Adipose tissue (tissue), 3 donors: ENCODE results near the gene SLC17A4. TPM values are rescaled to one million over a fixed set of nuclear protein-coding genes. Genes with fewer than 3 reads are reported as not detected.

ENCODE experiments used
- H3K27ac ChIP-seq: one replicate; pipeline ENCODE4 v1.5.1; 2013; ENCODE audit warnings: low read depth, low read length
- WGBS, 3 donors: extraction: QIAGEN DNeasy Blood & Tissue Kit; methylation state at CpG; one replicate each; pipeline ENCODE4 v1.1.7; 2013; 5-methylcytosine and 5-hydroxymethylcytosine counted together
- polyA plus RNA-seq, 3 donors: library from polyadenylated mRNA; stranded (reverse); fragments of 200-250 nt; gene quantifications; one replicate each; pipeline ENCODE4 v1.2.3, GENCODE V29; 2013
- donor health status: healthy with polysubstance abuse.
- donor health status: Bipolar disorder and iron deficiency.
- donor health status: healthy.

SLC17A4 gene
- polyA plus RNA-seq: 1 to 10 TPM in 1 of 3 donors, under 1 TPM in 1, not detected in 1; 0.03 to 2.9 TPM

DNA sequence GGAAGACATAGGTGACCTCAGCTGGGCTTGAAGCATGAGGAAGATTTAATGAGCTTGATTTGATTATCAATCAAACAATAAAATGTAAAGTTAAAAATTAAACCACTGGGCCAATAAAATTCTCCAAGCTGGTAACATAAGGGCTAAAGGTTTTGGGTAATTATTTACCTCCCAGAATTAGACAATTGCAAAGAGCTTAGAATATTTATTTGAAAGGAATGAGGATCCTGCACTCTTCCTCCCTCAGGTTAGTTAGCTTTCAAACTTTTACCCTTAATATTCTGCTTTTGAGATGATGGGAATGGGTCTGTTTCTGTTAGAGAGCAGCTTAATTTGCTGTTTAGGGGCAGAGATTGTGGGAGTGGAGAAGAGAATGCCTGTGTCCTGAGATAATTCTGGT, at the start of gene SLC17A4:
TSS of gene SLC17A4 (plus strand) at position 208 of the 400 bp plus-strand sequence. CDS start 7,221 bp downstream, outside the sequence.
- H3K27ac ChIP-seq: no peak within 1 kb of the TSS

DNA sequence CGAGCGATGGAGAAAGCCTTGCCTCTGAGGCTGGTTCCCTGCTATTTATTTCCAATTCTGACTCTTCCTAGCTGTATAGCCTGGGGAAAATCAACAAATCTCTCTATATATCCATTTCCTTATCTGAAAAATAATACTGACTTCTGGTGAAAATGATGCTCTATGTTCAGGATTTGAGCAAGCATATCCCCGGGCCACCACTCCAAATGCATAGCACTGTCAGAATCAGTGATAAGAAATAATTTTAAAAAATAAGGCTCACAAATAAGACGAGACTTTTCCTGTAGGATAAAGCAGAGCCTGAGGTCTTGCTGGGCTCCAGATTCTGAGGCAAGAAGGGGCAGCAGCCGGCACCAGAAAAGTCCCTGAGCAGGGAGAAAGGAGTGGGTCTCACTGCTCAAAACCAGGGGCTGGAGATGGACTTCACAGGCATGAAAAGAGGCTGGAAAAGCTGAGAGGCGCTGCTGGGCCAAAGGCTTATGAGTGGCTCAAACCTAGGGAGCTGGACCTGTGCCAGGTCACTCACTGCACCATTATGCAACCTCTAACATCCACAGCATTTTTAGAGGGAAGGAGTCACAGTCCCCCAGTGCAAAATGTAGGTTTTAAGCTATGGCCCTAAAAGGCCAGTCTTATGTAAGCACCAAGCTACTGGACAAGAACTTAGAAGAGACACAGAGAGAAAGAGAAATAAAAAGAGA, 48.1 kb upstream of the SLC17A4 start:
- WGBS, 3 donors: 82 to 88% (median 84%) methylated on average over 6 of the region's 6 CpGs
- no peak overlapping the region for H3K27ac ChIP-seq

GRCh38 chr6:25709761-25710160, 44.8 kb upstream of the SLC17A4 start:
- H3K27ac ChIP-seq: no peak overlapping the region
- WGBS, 3 donors: 88 to 95% (median 90%) methylated on average over 10 of the region's 10 CpGs

GRCh38 chr6:25710287-25710686, 44.3 kb upstream of the SLC17A4 start:
- H3K27ac ChIP-seq: no peak overlapping the region
- WGBS, 3 donors: 76 to 83% (median 78%) methylated on average over 14 of the region's 14 CpGs

DNA sequence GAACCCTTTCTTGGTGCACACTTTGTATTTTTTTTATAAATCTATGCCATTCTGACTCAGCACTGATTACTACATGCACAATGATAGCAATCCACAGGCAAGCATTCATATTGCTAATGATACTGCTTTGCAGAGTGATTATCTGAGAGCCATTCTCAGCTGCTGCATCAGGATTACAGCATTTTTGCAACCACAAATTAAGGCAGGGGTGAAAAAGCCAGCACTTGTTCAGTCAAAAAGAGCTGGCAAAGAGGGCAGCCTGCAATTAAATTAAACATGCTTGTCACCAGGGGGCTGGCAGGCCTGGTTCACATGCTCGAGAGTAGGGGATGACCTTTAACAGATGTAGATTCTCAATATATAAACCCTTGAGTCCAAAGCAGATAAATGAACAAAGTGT, 40.7 kb upstream of the SLC17A4 start:
- 57 to 72% (median 68%) methylated on average over 1 of the region's 1 CpG for WGBS, 3 donors
- no peak overlapping the region for H3K27ac ChIP-seq

- H3K27ac ChIP-seq: no peak overlapping the region
- WGBS, 3 donors: 45 to 62% (median 45%) methylated on average over 3 of the region's 3 CpGs
These were observed 39.8 kb upstream of the SLC17A4 start for GRCh38 chr6:25714765-25715164.

- 82 to 86% (median 84%) methylated on average over 4 of the region's 4 CpGs for WGBS, 3 donors
- H3K27ac ChIP-seq: no peak overlapping the region
These were observed 38.7 kb upstream of the SLC17A4 start for GRCh38 chr6:25715794-25716193.

DNA sequence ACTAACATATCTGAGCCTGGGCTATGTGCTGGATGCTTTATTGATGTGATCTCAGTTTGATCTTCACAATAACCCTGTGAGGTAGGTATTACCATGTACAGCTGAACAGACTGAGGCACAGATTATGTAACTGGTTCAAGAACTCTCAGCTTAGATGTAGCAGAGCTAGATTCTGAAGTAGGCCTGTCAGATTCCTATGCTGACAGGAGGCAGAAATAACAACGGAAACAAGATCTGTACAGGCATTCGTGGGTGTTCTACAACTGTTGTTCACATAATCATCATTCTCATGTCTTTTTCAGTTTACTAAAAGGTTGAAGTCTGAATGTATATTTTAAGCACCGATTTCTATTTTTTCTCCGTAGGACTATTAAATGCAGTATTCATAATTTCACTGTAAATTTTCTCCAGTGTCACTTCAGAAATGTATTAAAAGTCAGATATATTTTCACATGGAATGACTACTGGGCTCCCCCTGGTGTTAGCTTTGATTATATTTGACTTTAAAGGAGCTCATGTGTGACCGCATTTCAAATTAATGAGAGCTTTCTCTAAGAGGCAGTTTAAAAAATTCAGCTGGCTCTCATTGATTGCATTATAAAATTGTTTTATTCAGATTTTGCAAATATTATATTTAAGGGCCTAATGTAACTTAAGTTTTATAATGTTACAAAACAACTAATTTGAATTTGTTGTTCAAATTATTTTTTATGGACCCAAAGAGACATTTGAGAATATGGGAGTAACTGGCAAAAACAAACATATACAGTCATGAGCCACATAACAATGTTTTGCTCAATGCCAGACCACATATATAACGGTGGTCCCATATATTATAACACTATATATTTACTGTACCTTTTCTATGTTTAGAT, 36.4 kb upstream of the SLC17A4 start:
- H3K27ac ChIP-seq: no peak overlapping the region
- 27 to 59% (median 53%) methylated on average over 6 of the region's 6 CpGs for WGBS, 3 donors

DNA sequence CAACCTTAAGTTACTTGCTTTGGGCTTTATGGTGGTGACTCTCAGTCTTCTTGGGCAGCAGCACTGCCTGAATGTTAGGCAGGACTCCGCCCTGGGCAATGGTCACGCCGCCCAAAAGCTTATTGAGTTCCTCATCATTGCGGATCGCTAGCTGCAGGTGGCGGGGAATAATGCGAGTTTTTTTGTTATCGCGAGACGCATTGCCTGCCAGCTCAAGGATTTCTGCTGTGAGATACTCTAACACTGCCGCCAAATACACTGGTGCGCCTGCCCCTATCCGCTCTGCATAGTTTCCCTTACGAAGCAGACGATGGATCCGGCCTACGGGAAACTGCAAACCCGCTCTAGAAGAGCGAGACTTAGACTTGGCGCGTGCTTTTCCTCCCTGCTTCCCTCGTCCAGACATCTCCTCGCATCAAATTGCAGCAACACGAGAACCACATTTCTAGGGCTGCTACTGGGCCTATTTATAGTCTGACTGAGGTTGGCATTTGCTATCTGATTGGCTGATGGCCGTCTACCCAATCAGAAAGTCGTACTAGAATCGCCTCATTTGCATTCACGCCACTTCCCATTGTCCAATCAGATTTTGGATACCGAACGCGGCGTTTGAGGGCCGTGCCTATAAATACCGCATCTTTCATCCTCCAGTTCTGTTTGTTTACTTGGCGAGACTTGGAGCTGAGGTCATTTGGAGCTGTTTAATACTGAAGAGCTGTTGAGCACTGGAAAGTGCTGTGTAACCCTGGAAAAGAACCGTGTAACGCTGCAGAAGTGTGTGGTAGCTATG, 28.2 kb upstream of the SLC17A4 start:
- H3K27ac ChIP-seq: no peak overlapping the region
- 93 to 94% (median 93%) methylated on average over 37 of the region's 37 CpGs for WGBS, 3 donors

DNA sequence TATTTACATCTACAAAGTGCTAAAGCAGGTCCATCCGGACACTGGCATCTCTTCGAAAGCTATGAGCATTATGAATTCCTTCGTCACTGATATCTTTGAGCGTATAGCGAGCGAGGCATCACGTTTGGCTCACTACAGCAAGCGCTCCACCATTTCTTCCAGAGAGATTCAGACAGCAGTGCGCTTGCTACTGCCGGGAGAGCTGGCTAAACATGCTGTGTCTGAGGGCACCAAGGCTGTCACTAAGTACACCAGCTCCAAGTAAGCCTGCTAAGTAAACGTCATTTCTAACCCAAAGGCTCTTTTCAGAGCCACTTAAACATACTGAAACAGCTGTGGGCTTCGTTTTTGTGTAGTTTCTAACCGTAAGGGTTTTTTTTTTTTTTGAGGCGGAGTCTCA, 27.5 kb upstream of the SLC17A4 start:
- WGBS, 3 donors: 85 to 91% (median 89%) methylated on average over 14 of the region's 14 CpGs
- no peak overlapping the region for H3K27ac ChIP-seq

- WGBS, 3 donors: 89 to 100% (median 93%) methylated on average over 3 of the region's 3 CpGs
- H3K27ac ChIP-seq: no peak overlapping the region
These were observed 23.6 kb upstream of the SLC17A4 start for GRCh38 chr6:25730907-25731306.

- WGBS, 3 donors: 93 to 95% (median 93%) methylated on average over 15 of the region's 15 CpGs
- H3K27ac ChIP-seq: no peak overlapping the region
These were observed 22.8 kb upstream of the SLC17A4 start for GRCh38 chr6:25731721-25732120.

DNA sequence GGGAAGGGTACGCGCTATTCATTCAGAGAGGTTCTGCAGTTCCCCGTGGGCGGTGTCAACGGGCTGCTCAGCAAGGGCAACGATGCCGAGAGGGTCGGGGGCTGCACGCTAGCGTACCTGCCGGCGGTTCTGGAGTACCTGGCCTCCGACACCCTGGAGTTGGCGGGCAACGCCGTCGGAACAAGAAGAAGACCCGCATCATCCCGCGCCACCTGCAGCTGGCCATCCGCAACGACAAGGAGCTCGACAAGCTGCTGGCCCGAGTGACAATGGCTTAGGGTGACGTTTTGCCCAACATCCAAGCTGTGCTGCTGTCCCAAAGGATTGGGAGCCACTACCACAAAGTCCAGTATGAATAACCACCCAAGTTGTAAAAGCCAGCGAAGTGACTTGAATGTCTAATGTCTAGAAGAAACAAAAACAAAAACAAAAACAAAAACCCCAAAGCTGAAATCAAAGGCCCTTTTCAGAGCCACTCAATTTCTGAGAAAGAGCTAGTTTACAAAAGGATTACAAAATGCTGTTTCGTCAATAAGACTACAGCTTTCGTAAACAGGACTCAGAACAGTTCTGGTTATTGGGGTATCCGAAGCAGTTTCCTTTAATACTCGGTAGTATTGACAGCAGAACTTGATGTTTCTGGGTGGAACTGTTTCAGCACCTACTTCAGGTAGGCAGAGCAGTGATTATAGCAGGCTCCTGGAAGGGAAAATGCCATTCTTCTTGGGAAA, 21.9 kb upstream of the SLC17A4 start:
- no peak overlapping the region for H3K27ac ChIP-seq
- WGBS, 3 donors: 43 to 58% (median 50%) methylated on average over 30 of the region's 30 CpGs

GRCh38 chr6:25735261-25735660, 19.3 kb upstream of the SLC17A4 start:
- no peak overlapping the region for H3K27ac ChIP-seq

- no peak overlapping the region for H3K27ac ChIP-seq
These were observed 10.7 kb upstream of the SLC17A4 start for GRCh38 chr6:25743868-25744267.

GRCh38 chr6:25745836-25746235, 8.7 kb upstream of the SLC17A4 start:
- 73 to 81% (median 79%) methylated on average over 4 of the region's 4 CpGs for WGBS, 3 donors
- H3K27ac ChIP-seq: no peak overlapping the region

DNA sequence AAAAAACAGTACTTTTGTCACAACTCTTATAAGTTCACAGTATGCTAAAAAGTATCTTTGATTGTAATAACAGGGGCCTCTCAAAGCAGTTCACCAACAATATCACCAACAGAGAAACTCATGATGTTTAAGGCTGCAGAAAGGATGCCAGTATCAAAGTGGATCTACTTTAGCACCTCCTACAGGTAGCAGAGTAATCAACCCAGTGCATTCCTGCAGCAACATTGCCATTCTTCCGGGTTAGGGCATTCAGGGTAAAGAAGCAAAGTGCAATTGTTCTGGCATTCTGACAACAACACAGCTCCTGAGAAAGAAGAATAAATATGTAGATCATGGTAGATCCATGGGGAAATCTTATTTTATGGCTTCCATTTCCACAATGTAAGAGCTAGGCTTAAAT, 7.6 kb upstream of the SLC17A4 start:
- no peak overlapping the region for H3K27ac ChIP-seq
- WGBS, 3 donors: 75 to 85% (median 82%) methylated on average over 1 of the region's 1 CpG

DNA sequence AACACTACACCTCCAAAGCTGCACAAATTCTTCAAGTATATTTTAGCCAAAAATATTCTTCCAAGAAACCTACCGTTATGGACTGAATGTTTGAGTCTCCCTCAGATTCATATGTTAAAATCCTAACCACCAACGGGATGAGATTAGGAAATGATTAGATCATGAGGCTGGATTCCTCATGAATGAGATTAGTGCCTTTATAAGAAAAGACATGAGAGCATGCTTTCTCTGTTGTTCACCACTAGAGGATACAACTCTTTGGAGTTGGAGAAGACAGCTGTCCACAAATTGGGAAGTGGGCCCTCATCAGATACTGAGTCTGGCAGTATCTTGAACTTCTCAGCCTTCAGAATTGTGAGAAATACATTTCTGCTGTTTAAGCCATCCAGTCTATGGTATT, 7.1 kb upstream of the SLC17A4 start:
- H3K27ac ChIP-seq: no peak overlapping the region
- 90 to 96% (median 92%) methylated on average over 2 of the region's 2 CpGs for WGBS, 3 donors

DNA sequence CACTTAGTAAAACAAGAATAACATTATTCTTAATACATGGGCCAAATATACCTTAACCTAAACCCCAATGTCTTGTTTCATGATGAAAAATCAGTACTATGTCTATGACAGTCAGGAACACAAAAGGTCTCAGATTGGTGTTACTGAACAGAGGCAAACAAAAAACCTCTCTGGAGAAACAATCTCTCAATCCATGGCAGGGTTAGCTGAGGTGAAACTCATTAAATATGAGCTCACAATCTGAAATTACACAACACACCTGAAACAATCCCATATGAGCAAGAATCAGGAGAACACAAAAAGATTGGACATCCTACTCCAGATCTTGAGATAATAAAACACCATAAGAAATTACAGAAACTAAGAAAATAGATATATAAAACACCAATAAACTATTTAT, 6.5 kb upstream of the SLC17A4 start:
- H3K27ac ChIP-seq: no peak overlapping the region
